KMS-11 (cell line): ENCODE results near the gene SSR3.
"Not testable (repeated sequence)": the region's sequence is repeated elsewhere in the genome, so short reads cannot be mapped to it uniquely, and the experiment has no call there.

Experiments used
- H2AFZ ChIP-seq: fragments of 200-600 bp; sonication (generic); 2 replicates; pipeline ENCODE4 v1.6.1; 2016; ENCODE audit warnings: antibody characterized with exemption, mixed run types, low read depth
- H3K27ac ChIP-seq: fragments of 200-600 bp; sonication (generic); 2 replicates; pipeline ENCODE4 v1.6.1; 2016; ENCODE audit warnings: mild to moderate bottlenecking, mixed run types
- H3K27me3 ChIP-seq: fragments of 200-600 bp; sonication (generic); 2 replicates; pipeline ENCODE4 v1.6.1; 2017; ENCODE audit warnings: mild to moderate bottlenecking, low read depth, mixed run types, moderate library complexity; ENCODE audit not compliant: insufficient read depth
- H3K36me3 ChIP-seq: fragments of 200-600 bp; sonication (generic); 2 replicates; pipeline ENCODE4 v1.6.1; 2017; ENCODE audit warnings: mild to moderate bottlenecking, mixed run types; ENCODE audit not compliant: insufficient read depth
- H3K4me1 ChIP-seq: fragments of 200-600 bp; sonication (generic); 2 replicates; pipeline ENCODE4 v1.6.1; 2016; ENCODE audit warnings: mild to moderate bottlenecking, low read depth, mixed run types; ENCODE audit not compliant: poor library complexity, severe bottlenecking
- H3K4me2 ChIP-seq: fragments of 200-600 bp; sonication (generic); 2 replicates; pipeline ENCODE4 v1.7.0; 2016; ENCODE audit warnings: mild to moderate bottlenecking, mixed run types
- H3K4me3 ChIP-seq: fragments of 200-600 bp; sonication (generic); IDR thresholded peaks from 2 replicates; pipeline ENCODE4 v1.6.1; 2017; ENCODE audit warnings: low read depth, low read length, mixed read lengths; ENCODE audit not compliant: insufficient read depth
- H3K79me2 ChIP-seq: fragments of 200-600 bp; sonication (generic); 2 replicates; pipeline ENCODE4 v1.6.1; 2016; ENCODE audit warnings: low read depth, mixed run types; ENCODE audit not compliant: insufficient read depth
- H3K9ac ChIP-seq: fragments of 200-600 bp; sonication (generic); 2 replicates; pipeline ENCODE4 v1.6.1; 2016; ENCODE audit warnings: mild to moderate bottlenecking, mixed run types
- H4K20me1 ChIP-seq: fragments of 200-600 bp; sonication (generic); 2 replicates; pipeline ENCODE4 v1.6.1; 2016; ENCODE audit warnings: mild to moderate bottlenecking, mixed run types; ENCODE audit not compliant: insufficient read depth
- CTCF ChIP-seq: fragments of 200-600 bp; sonication (generic); conservative IDR thresholded peaks from 2 replicates; pipeline ENCODE4 v1.6.1; 2017; ENCODE audit warnings: low read depth, mild to moderate bottlenecking, antibody characterized with exemption, low read length, moderate library complexity, mixed read lengths

SSR3 gene

DNA sequence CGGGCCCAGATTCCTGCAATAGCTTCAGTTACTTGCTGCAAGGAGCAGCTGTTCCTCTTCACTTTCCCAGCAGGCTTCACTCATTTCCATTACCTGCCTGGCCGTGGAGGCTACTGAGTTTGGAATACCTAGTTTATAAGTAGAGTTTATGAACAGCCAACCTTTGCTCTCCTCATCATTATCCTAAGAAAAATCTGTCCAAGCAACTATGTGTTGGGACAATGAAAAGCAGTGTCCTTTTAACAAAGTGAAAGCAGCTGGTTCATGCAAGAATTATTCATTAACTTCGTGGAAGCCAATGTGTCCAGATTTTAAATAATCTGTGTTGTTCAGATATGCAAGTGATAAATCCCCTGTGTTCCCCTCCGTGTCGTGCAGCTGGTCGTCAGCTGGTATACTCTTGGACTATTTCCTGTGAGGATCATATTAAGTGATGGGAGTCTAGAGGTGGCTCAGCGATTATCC is 39.3 kb upstream of the SSR3 start:
- no peak overlapping the region for H3K9ac ChIP-seq
- TF ChIP-seq CTCF, result no peak
- H2AFZ ChIP-seq, result no peak overlapping the region
- no peaks in the 10 kb centered on the region for H3K4me1 ChIP-seq
- H3K4me2 ChIP-seq, result no peak overlapping the region
- no peaks in the 10 kb centered on the region for H3K27me3 ChIP-seq
- no peaks in the 10 kb centered on the region for H3K79me2 ChIP-seq
- no peaks in the 10 kb centered on the region for H4K20me1 ChIP-seq
- no peak overlapping the region for H3K27ac ChIP-seq
- no peak overlapping the region for H3K4me3 ChIP-seq
- H3K36me3 ChIP-seq, result no peaks in the 10 kb centered on the region

- H3K4me2 ChIP-seq, result no peak overlapping the region
- H2AFZ ChIP-seq, result no peak overlapping the region
- no peak for TF ChIP-seq CTCF
- no peaks in the 10 kb centered on the region for H4K20me1 ChIP-seq
- H3K9ac ChIP-seq, result no peak overlapping the region
- no peaks in the 10 kb centered on the region for H3K79me2 ChIP-seq
- H3K27ac ChIP-seq, result no peak overlapping the region
- no peaks in the 10 kb centered on the region for H3K27me3 ChIP-seq
- no peaks in the 10 kb centered on the region for H3K4me1 ChIP-seq
- no peaks in the 10 kb centered on the region for H3K36me3 ChIP-seq
- no peak overlapping the region for H3K4me3 ChIP-seq
Observed at GRCh38 chr3:156593814-156594213, 38.9 kb upstream of the SSR3 start.

DNA sequence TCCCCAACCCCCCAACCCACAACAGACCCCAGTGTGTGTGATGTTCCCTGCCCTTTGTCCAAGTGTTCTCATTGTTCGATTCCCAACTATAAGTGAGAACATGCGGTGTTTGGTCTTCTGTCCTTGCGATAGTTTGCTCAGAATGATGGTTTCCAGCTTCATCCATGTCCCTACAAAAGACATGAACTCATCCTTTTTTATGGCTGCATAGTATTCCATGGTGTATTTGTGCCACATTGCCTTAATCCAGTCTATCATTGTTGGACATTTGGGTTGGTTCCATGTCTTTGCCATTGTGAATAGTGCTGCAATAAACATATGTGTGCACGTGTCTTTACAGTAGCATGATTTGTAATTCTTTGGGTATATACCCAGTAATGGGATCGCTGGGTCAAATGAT is 34.9 kb upstream of the SSR3 start:
- H2AFZ ChIP-seq, H3K27ac ChIP-seq, H3K27me3 ChIP-seq, H3K4me3 ChIP-seq, H3K36me3 ChIP-seq, H3K79me2 ChIP-seq, H4K20me1 ChIP-seq, H3K9ac ChIP-seq, H3K4me2 ChIP-seq, H3K4me1 ChIP-seq: not testable (repeated sequence)

DNA sequence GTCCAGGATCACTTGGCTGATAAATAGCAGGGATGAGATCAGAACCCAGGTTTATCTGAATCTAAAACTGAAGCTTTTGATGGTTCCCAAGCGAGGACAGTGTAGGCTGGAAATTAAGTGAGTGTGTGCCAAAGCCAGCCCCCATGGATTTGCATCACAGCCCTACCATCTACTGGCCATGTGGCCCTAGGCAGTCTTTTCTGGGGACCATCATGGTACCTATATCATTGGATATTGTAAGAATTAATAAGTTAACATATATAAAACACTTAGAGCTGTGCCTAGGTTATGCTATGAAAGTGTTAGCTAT is 32.8 kb upstream of the SSR3 start:
- no peak overlapping the region for H3K9ac ChIP-seq
- no peak overlapping the region for H3K4me3 ChIP-seq
- no peak overlapping the region for H2AFZ ChIP-seq
- H4K20me1 ChIP-seq, result no peaks in the 10 kb centered on the region
- H3K79me2 ChIP-seq, result no peaks in the 10 kb centered on the region
- no peaks in the 10 kb centered on the region for H3K4me1 ChIP-seq
- no peak overlapping the region for H3K4me2 ChIP-seq
- no peak overlapping the region for H3K27ac ChIP-seq
- no peak for TF ChIP-seq CTCF
- no peaks in the 10 kb centered on the region for H3K36me3 ChIP-seq
- H3K27me3 ChIP-seq, result no peaks in the 10 kb centered on the region

DNA sequence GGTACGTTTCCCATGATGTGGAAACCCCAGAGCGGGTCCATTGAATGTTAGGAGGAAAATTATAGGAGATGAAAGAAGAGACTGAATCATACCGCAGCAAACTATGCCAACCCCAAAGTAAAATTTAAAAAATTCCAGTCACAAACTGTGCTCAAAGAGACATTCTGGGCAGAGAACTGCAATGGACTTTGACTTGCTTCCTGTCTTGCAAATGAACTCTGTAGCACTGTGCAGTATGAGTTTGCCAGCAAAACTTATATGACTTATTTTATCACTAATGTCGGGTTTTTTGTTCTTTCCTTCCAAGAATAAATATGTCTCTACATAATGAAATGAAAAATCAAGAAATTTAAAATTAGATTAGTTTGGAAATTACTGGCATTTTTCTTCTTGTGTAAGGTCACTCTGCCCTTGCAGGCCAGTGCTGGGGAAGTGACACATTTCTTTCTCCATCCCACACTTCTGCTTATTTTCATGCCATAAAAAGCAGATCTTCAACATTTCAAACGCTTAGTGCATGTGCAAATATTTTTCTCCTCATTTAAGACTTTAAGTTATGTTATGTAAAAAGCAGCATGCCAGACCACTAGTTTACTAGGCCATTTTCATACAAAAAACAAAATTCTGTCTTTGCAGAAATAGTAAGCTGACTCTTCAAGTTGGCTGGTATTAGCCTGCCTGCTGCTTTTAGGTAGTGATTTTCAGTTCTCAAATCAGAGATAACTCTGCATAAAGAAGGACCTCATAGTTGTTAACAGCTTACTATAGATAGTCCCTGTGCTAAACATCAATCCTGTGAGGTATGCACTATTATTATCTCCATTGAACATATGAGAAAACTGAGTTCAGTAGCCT is 32.2 kb upstream of the SSR3 start:
- Histone ChIP-seq H4K20me1 (no peaks in the 10 kb centered on the region), H3K4me2 (no peak overlapping the region), H3K4me1 (no peaks in the 10 kb centered on the region), H3K27ac (no peak overlapping the region), H3K27me3 (no peaks in the 10 kb centered on the region), H3K36me3 (no peaks in the 10 kb centered on the region), H2AFZ (no peak overlapping the region), H3K9ac (no peak overlapping the region), H3K4me3 (no peak overlapping the region), H3K79me2 (no peaks in the 10 kb centered on the region)
- TF ChIP-seq CTCF, result no peak
